HG03159 (cell line): ENCODE data around the gene MRPL32.
"Not testable (repeated sequence)": the region's sequence is repeated elsewhere in the genome, so short reads cannot be mapped to it uniquely, and the experiment has no call there.

Experiments used
- ATAC-seq: cut with Tn5 transposase; IDR thresholded peaks from one replicate; pipeline ENCODE4 v1.9.1; 2021; ENCODE audit warnings: mild to moderate bottlenecking, moderate library complexity; ENCODE audit not compliant: unreplicated experiment

Gene MRPL32

GRCh38 chr7:42931834-42932651 is at the start of gene MRPL32, which contains the start of gene PSMA2:
TSS of gene MRPL32 (plus strand) at chr7:42932376. CDS start at chr7:42932387, 11 bp downstream.
TSS of gene PSMA2 (minus strand) at chr7:42932174. CDS start at chr7:42932158, 16 bp downstream.
- ATAC-seq = peak; percentile 99

- ATAC-seq = no peak
These were observed 48.2 kb upstream of the MRPL32 start for GRCh38 chr7:42883950-42884349.

GRCh38 chr7:42885183-42885582 is 47.0 kb upstream of the MRPL32 start:
- ATAC-seq = not testable (repeated sequence)

- no peak for ATAC-seq
These were observed 46.0 kb upstream of the MRPL32 start for GRCh38 chr7:42886129-42886528.

GRCh38 chr7:42886893-42887505 is 45.2 kb upstream of the MRPL32 start:
- no peak for ATAC-seq

- ATAC-seq = no peak
These were observed 38.6 kb upstream of the MRPL32 start for GRCh38 chr7:42893346-42894240.

GRCh38 chr7:42900842-42901241 is 31.3 kb upstream of the MRPL32 start:
- no peak for ATAC-seq

GRCh38 chr7:42902331-42902730 is 29.8 kb upstream of the MRPL32 start:
- no peak for ATAC-seq

- no peak for ATAC-seq
These were observed 26.0 kb upstream of the MRPL32 start for GRCh38 chr7:42906181-42906580.

GRCh38 chr7:42907316-42907715 is 24.9 kb upstream of the MRPL32 start:
- no peak for ATAC-seq

GRCh38 chr7:42910306-42910705 is 21.9 kb upstream of the MRPL32 start:
- ATAC-seq = no peak

- ATAC-seq = peak; percentile 92
These were observed 20.4 kb upstream of the MRPL32 start, which contains the start of gene C7orf25 for GRCh38 chr7:42911454-42912447. TSS of gene C7orf25 (minus strand) at chr7:42912070. CDS start at chr7:42910900, 1,170 bp downstream.

- no peak for ATAC-seq
These were observed 18.6 kb upstream of the MRPL32 start for GRCh38 chr7:42913591-42913990.

GRCh38 chr7:42914009-42914408 is 18.2 kb upstream of the MRPL32 start:
- no peak for ATAC-seq

- no peak for ATAC-seq
These were observed 17.6 kb upstream of the MRPL32 start for GRCh38 chr7:42914421-42915045.

GRCh38 chr7:42915356-42915755 is 16.8 kb upstream of the MRPL32 start:
- ATAC-seq = no peak

GRCh38 chr7:42922017-42922753 is 10.0 kb upstream of the MRPL32 start:
- ATAC-seq = no peak

GRCh38 chr7:42924223-42924838 is 7.8 kb upstream of the MRPL32 start:
- no peak for ATAC-seq
